HCT116 (cell line): Measurements from ENCODE around the gene NAT9. TPM values are rescaled to one million over a fixed set of nuclear protein-coding genes. Genes with fewer than 3 reads are reported as not detected.

Source experiments
- ATAC-seq: fragments of 200-7000 bp; cut with Tn5 transposase; 2 replicates; pipeline ENCODE4 v1.9.1; 2020; ENCODE audit warnings: mild to moderate bottlenecking, moderate library complexity
- BruUV-seq: library from RNA; stranded (reverse); fragments of 400-500 nt; replicated peaks from 2 replicates; lab custom pipeline; 2021; lab: Mats Ljungman, UMichigan
- CTCF ChIA-PET: fragments of 300-600 bp; sonication (Branson Sonifier 250); formaldehyde crosslinking; loops from one replicate; lab custom pipeline; 2021; ENCODE audit warnings: antibody characterized with exemption; lab: Charles Lee
- POLR2A ChIA-PET: fragments of 300-600, 350-600 bp; sonication (Branson Sonifier 250); formaldehyde crosslinking; loops from one replicate; lab custom pipeline; 2021; ENCODE audit warnings: antibody characterized with exemption; lab: Charles Lee
- RAD21 ChIA-PET, 2 experiments: fragments of 300-600 bp; sonication (Branson Sonifier 250); formaldehyde crosslinking; loops; one replicate each; lab custom pipeline; 2023; ENCODE audit warnings: low total read pairs in 2 of 2; ENCODE audit not compliant: uncharacterized antibody in 2 of 2, unreplicated experiment in 2 of 2, low non-redundant PET in 1 of 2; lab: Charles Lee
- DNase-seq: peaks from one replicate; pipeline ENCODE4 v3.0.0-alpha.2; 2010; ENCODE audit warnings: low read depth, low spot score
- H2AFZ ChIP-seq: fragments of 200-600 bp; shearing (Covaris generic), sonication (generic); 2 replicates; pipeline ENCODE4 v1.6.1; 2017; ENCODE audit warnings: low read depth, mixed run types, mixed read lengths, antibody characterized with exemption, low read length; ENCODE audit not compliant: poor library complexity, severe bottlenecking
- H3K27ac ChIP-seq: 2 replicates; pipeline ENCODE4 v1.5.1; 2012; ENCODE audit warnings: low read depth, low read length
- H3K27me3 ChIP-seq: fragments of 200-600 bp; sonication (generic); 2 replicates; pipeline ENCODE4 v1.6.1; 2016; ENCODE audit warnings: mixed run types, low read length, mixed read lengths; ENCODE audit not compliant: insufficient read depth
- H3K36me3 ChIP-seq, 2 experiments: fragments of 200-500 bp in 1 of 2; fragments of 200-600 bp in 1 of 2; sonication (Bioruptor generic) in 1 of 2; sonication (generic) in 1 of 2; 2 replicates each; pipeline versions ENCODE4 v1.5.1 to v1.6.1; 2014 to 2016; ENCODE audit warnings: low read length in 2 of 2, inconsistent platforms in 1 of 2, mixed read lengths in 1 of 2, mixed run types in 1 of 2; ENCODE audit not compliant: insufficient read depth in 2 of 2, control insufficient read depth in 1 of 2
- H3K4me1 ChIP-seq, 2 experiments: fragments of 200-600 bp in 1 of 2; sonication (generic) in 1 of 2; 2 replicates each; pipeline versions ENCODE4 v1.5.1 to v1.6.1; 2012 to 2017; ENCODE audit warnings: low read length in 2 of 2, inconsistent platforms in 1 of 2, mild to moderate bottlenecking in 1 of 2, mixed read lengths in 1 of 2, mixed run types in 1 of 2, moderate library complexity in 1 of 2; ENCODE audit not compliant: insufficient read depth in 2 of 2, control insufficient read depth in 1 of 2
- H3K4me2 ChIP-seq: fragments of 200-600 bp; sonication (generic); 2 replicates; pipeline ENCODE4 v1.6.1; 2017; ENCODE audit warnings: mixed run types, low read length, mixed read lengths
- H3K4me3 ChIP-seq, 2 experiments: fragments of 200-600 bp in 1 of 2; sonication (generic) in 1 of 2; replicated peaks in 1 of 2; 2 replicates each; pipeline ENCODE4 v1.5.1; 2011 to 2016; ENCODE audit warnings: low read length in 2 of 2, control low read depth in 1 of 2, low read depth in 1 of 2, mild to moderate bottlenecking in 1 of 2, mixed read lengths in 1 of 2, mixed run types in 1 of 2
- H3K79me2 ChIP-seq: fragments of 200-600 bp; sonication (generic); 2 replicates; pipeline ENCODE4 v1.6.1; 2017; ENCODE audit warnings: mild to moderate bottlenecking, mixed run types, low read length, moderate library complexity, mixed read lengths; ENCODE audit not compliant: insufficient read depth
- H3K9ac ChIP-seq: fragments of 200-600 bp; sonication (generic); 2 replicates; pipeline ENCODE4 v1.6.1; 2016; ENCODE audit warnings: low read length, mixed read lengths
- H3K9me2 ChIP-seq: fragments of 200-600 bp; sonication (generic), shearing (Covaris generic); 2 replicates; pipeline ENCODE4 v1.6.1; 2017; ENCODE audit warnings: mixed run types, mild to moderate bottlenecking, moderate library complexity; ENCODE audit not compliant: insufficient read depth
- H3K9me3 ChIP-seq, 2 experiments: fragments of 200-500 bp in 1 of 2; fragments of 200-600 bp in 1 of 2; sonication (Bioruptor generic) in 1 of 2; sonication (generic) in 1 of 2; 2 replicates each; pipeline ENCODE4 v1.6.1; 2014 to 2017; ENCODE audit warnings: low read length in 2 of 2, mixed read lengths in 2 of 2, inconsistent platforms in 1 of 2, low read depth in 1 of 2, mild to moderate bottlenecking in 1 of 2, mixed run types in 1 of 2, moderate library complexity in 1 of 2; ENCODE audit not compliant: control insufficient read depth in 1 of 2, insufficient read depth in 1 of 2
- H4K20me1 ChIP-seq: fragments of 200-600 bp; sonication (generic), shearing (Covaris generic); 2 replicates; pipeline ENCODE4 v1.6.1; 2017; ENCODE audit warnings: mixed run types, mild to moderate bottlenecking, moderate library complexity; ENCODE audit not compliant: insufficient read depth
- ATF3 ChIP-seq: IDR thresholded peaks from 2 replicates; pipeline ENCODE4 v1.6.1; 2012
- CTCF ChIP-seq, 3 experiments: fragments of 200-600 bp in 1 of 3; sonication (generic) in 1 of 3; IDR thresholded peaks in 2 of 3; conservative IDR thresholded peaks in 1 of 3; 2 replicates each; pipeline ENCODE4 v1.5.1; 2012 to 2017; ENCODE audit warnings: low read depth in 2 of 3, low read length in 2 of 3, antibody characterized with exemption in 1 of 3, borderline replicate concordance in 1 of 3, control low read depth in 1 of 3, mild to moderate bottlenecking in 1 of 3, mixed read lengths in 1 of 3, mixed run types in 1 of 3, moderate library complexity in 1 of 3; ENCODE audit not compliant: insufficient read depth in 1 of 3
- EZH2phosphoT487 ChIP-seq: fragments of 200-600 bp; IDR thresholded peaks from 2 replicates; pipeline ENCODE4 v1.6.1; 2018; ENCODE audit warnings: antibody characterized with exemption, borderline replicate concordance
- MAX ChIP-seq: IDR thresholded peaks from 2 replicates; pipeline ENCODE4 v1.6.1; 2012
- POLR2A ChIP-seq: IDR thresholded peaks from 2 replicates; pipeline ENCODE4 v1.7.0; 2011; ENCODE audit warnings: borderline replicate concordance; ENCODE audit not compliant: insufficient read depth, insufficient read length; ENCODE audit errors: extremely low read depth
- POLR2AphosphoS5 ChIP-seq: IDR thresholded peaks from 2 replicates; pipeline ENCODE4 v1.6.1; 2011; ENCODE audit warnings: mild to moderate bottlenecking, low read depth, low read length, moderate library complexity
- RAD21 ChIP-seq: IDR thresholded peaks from 2 replicates; pipeline ENCODE4 v1.6.1; 2012; ENCODE audit warnings: low read depth, mild to moderate bottlenecking
- SIN3A ChIP-seq: IDR thresholded peaks from 2 replicates; pipeline ENCODE4 v1.6.1; 2012; ENCODE audit warnings: low read depth
- YY1 ChIP-seq: IDR thresholded peaks from 2 replicates; pipeline ENCODE4 v1.6.1; 2011; ENCODE audit warnings: low read length, low read depth, moderate library complexity, mild to moderate bottlenecking; ENCODE audit not compliant: insufficient replicate concordance; ENCODE audit errors: extremely low read depth
- ZBTB33 ChIP-seq: IDR thresholded peaks from 2 replicates; pipeline ENCODE4 v1.6.1; 2011; ENCODE audit warnings: mild to moderate bottlenecking, low read length, moderate library complexity; ENCODE audit not compliant: insufficient replicate concordance; ENCODE audit errors: extremely low read depth
- ZNF274 ChIP-seq: fragments of 200-500 bp; sonication (Bioruptor generic); IDR thresholded peaks from 2 replicates; pipeline ENCODE4 v1.6.1; 2014; ENCODE audit warnings: mild to moderate bottlenecking, low read depth, low read length, inconsistent platforms
- intact Hi-C: fragments of 100-400 bp; cut with micrococcal nuclease; formaldehyde crosslinking; loops from 2 replicates; pipeline ENCODE4 v1.10.0; 2022
- total RNA-seq: library from RNA; stranded (reverse); gene quantifications from one replicate; pipeline ENCODE4 v1.2.1, GENCODE V29; 2021; ENCODE audit not compliant: unreplicated experiment

Gene NAT9
- total RNA-seq, 1 experiment from 2014 or later = 88.7 TPM

- TF ChIP-seq EZH2phosphoT487 (no peak), SIN3A (no peak), RAD21 (no peak), POLR2AphosphoS5 (no peak), YY1 (no peak)
Measured at GRCh38 chr17:74752415-74752814, 23.7 kb downstream of the NAT9 start (continued).

GRCh38 chr17:74750327-74751069 is 25.6 kb downstream of the NAT9 start:
- Histone ChIP-seq H3K27ac (peak overlapping the region; percentile 81), H3K36me3 (peaks cover 0 to 2% of the 10 kb centered on the region in 2 experiments; a peak in 2 of 4 replicates), H4K20me1 (peaks cover 3% of the 10 kb centered on the region; the same call in 1 of the 2 replicates), H3K9me2 (no peaks in the 10 kb centered on the region), H3K4me1 (peaks cover 30 to 52% of the 10 kb centered on the region in 2 experiments), H3K9ac (peak overlapping the region; percentile 79; the same call in 1 of the 2 replicates), H3K9me3 (no peaks in the 10 kb centered on the region), H3K79me2 (peaks cover 67% of the 10 kb centered on the region), H3K27me3 (no peaks in the 10 kb centered on the region), H2AFZ (no peak overlapping the region), H3K4me3 (peak overlapping the region; percentile 74 to 90), H3K4me2 (peak overlapping the region; percentile 87)
- BruUV-seq = no TSS peak
- ChIA-PET POLR2A (interaction anchor here (0.8 to 3.2 kb wide), 6 partner anchors 9 to 123 kb away, joined by 3 to 18 read pairs (median 7); partner anchors contain the start of genes FDXR, NAT9 and RAB37), CTCF (interaction anchor here (0.8 to 1.9 kb wide), 5 partner anchors 14 to 383 kb away, joined by 3 to 8 read pairs (median 6); partner anchors contain the start of genes NAT9 and RAB37), RAD21 (no interaction called here)
- no peak for ATAC-seq
- DNase-seq = no peak
- TF ChIP-seq MAX = no peak
- no peak for TF ChIP-seq ATF3
- no peak for TF ChIP-seq CTCF (IDR thresholded peaks at IDR 0.05 in 2 of 3, conservative IDR thresholded peaks at IDR 0.05 in 1 of 3; ENCODE audit: borderline replicate concordance in 1 of 3, insufficient read depth in 1 of 3, low read depth in 2 of 3, low read length in 2 of 3)
- no peak for TF ChIP-seq RAD21
- TF ChIP-seq SIN3A = no peak
- no peak for TF ChIP-seq ZNF274
- TF ChIP-seq ZBTB33 = no peak
- no peak for TF ChIP-seq POLR2A
- intact Hi-C loops = no loop called here
